ENCODE measurements around the gene MYADM.

DNA sequence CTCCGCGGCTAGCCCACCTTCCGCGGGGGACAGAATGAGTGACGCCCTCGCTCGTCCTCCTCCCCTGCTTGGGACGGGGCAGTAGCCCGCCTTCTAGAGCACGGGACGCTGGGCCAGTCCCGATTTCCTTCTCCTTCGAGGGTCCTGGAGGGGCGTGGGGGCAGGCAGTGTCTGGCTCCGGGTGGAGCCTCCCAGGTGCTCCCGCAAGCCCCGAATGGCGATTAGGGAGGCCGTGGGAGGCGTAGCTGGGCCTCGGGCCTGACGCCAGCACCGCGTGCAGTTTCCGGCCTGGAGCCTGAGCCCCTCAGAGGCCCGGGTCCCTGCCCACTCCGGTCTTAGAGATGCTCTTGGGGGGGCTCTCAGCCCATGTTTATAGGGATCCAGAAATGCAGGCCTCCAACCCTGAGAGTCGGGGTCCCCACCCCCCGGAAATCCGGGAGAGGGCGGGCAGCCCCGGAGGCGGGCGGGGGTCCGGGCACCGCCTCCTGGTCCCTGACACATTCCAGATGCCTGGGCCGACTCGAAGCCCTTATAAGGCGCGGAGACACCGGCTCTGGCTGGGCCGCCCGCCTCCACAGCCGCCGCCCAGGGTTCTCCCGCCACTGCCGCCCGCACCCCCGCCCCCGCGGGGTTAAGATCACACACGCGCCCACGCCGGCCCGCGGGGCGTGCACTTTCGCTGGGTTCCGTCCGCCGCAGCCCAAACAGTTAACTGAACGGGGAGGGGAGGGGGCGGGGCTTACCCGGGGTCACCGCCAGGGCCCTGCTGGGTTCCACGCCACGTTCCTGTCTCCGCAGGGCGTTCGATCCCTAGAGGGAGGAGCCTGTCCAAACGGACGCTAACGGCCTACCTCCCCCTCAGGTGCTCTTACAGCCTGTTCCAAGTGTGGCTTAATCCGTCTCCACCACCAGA, 1.5 kb downstream of the MYADM start:
- TF ChIP-seq, protein P1, sequence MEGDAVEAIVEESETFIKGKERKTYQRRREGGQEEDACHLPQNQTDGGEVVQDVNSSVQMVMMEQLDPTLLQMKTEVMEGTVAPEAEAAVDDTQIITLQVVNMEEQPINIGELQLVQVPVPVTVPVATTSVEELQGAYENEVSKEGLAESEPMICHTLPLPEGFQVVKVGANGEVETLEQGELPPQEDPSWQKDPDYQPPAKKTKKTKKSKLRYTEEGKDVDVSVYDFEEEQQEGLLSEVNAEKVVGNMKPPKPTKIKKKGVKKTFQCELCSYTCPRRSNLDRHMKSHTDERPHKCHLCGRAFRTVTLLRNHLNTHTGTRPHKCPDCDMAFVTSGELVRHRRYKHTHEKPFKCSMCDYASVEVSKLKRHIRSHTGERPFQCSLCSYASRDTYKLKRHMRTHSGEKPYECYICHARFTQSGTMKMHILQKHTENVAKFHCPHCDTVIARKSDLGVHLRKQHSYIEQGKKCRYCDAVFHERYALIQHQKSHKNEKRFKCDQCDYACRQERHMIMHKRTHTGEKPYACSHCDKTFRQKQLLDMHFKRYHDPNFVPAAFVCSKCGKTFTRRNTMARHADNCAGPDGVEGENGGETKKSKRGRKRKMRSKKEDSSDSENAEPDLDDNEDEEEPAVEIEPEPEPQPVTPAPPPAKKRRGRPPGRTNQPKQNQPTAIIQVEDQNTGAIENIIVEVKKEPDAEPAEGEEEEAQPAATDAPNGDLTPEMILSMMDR (IDR thresholded peaks at IDR 0.05): no peak; the same call in 1 of the 2 replicates
- TF ChIP-seq ZFX (IDR thresholded peaks at IDR 0.05; ENCODE audit: borderline replicate concordance): no peak
